HepG2 (cell line): ENCODE measurements around the gene SNRNP35. TPM values are rescaled to one million over a fixed set of nuclear protein-coding genes. Genes with fewer than 3 reads are reported as not detected.

Source experiments
- AGO2 ChIP-seq: fragments of 200-400 bp; formaldehyde crosslinking; optimal IDR thresholded peaks from 2 replicates; pipeline ENCODE3; 2017; ENCODE audit warnings: mild to moderate bottlenecking, low read depth, low read length, moderate library complexity
- AKAP8 ChIP-seq: sonication (generic); formaldehyde crosslinking; IDR thresholded peaks from 2 replicates; pipeline ENCODE4 v1.5.1; 2020; ENCODE audit warnings: mild to moderate bottlenecking, missing genetic modification reagents
- HNRNPL ChIP-seq: fragments of 200-400 bp; formaldehyde crosslinking; IDR thresholded peaks from 2 replicates; pipeline ENCODE4 v1.6.1; 2017; ENCODE audit warnings: mild to moderate bottlenecking, low read depth, low read length
- NCOA1 ChIP-seq: sonication (generic); formaldehyde crosslinking; IDR thresholded peaks from 2 replicates; pipeline ENCODE4 v1.9.0; 2021; ENCODE audit warnings: missing genetic modification reagents
- PHF21A ChIP-seq: sonication (generic); formaldehyde crosslinking; IDR thresholded peaks from 2 replicates; pipeline ENCODE4 v1.5.0; 2020; ENCODE audit warnings: mild to moderate bottlenecking, missing genetic modification reagents
- PHF8 ChIP-seq: sonication (generic); formaldehyde crosslinking; IDR thresholded peaks from 2 replicates; pipeline ENCODE4 v1.5.0; 2020; ENCODE audit warnings: missing genetic modification reagents
- RXRB ChIP-seq: IDR thresholded peaks from 2 replicates; pipeline ENCODE4 v1.6.1; 2016; ENCODE audit warnings: borderline replicate concordance, missing genetic modification reagents, missing compliant biosample characterization
- SKI ChIP-seq: fragments of 450-650 bp; IDR thresholded peaks from one replicate; pipeline ENCODE4 v1.6.1; 2018; ENCODE audit warnings: mild to moderate bottlenecking; ENCODE audit not compliant: partially characterized antibody
- TBP ChIP-seq: sonication (generic); formaldehyde crosslinking; IDR thresholded peaks from 2 replicates; pipeline ENCODE4 v1.5.0; 2020; ENCODE audit warnings: missing genetic modification reagents
- ZFY ChIP-seq: sonication (generic); formaldehyde crosslinking; IDR thresholded peaks from 2 replicates; pipeline ENCODE4 v1.4.0; 2020; ENCODE audit warnings: missing genetic modification reagents
- ZNF510 ChIP-seq: sonication (generic); formaldehyde crosslinking; IDR thresholded peaks from 2 replicates; pipeline ENCODE4 v1.4.0; 2020; ENCODE audit warnings: low read depth, mild to moderate bottlenecking, missing genetic modification reagents
- ZNF775 ChIP-seq: sonication (generic); formaldehyde crosslinking; IDR thresholded peaks from 2 replicates; pipeline ENCODE4 v1.4.0; 2020; ENCODE audit warnings: missing genetic modification reagents, mild to moderate bottlenecking, moderate library complexity, borderline replicate concordance
- polyA plus RNA-seq, 8 experiments: library from polyadenylated mRNA; depleted of rRNA in 3 of 8; stranded (reverse) in 7 of 8; unstranded in 1 of 8; fragments of >200 nt; fragmentation: Illumina TruSeq in 4 of 8; extraction: Trizol in 4 of 8; gene quantifications; 2 replicates each; pipeline versions ENCODE4 v1.2.1 to v1.2.3, GENCODE V29; 2011 to 2016; ENCODE audit warnings: low read depth in 4 of 8, missing spikeins in 1 of 8, mixed read lengths in 1 of 8; ENCODE audit not compliant: insufficient read depth in 1 of 8
- total RNA-seq, 5 experiments: library from RNA; depleted of rRNA; stranded (reverse); fragments of >200 nt; fragmentation: Illumina TruSeq; extraction: Trizol; gene quantifications; 2 replicates each; pipeline ENCODE4 v1.2.3, GENCODE V29; 2016; ENCODE audit warnings: low read depth in 1 of 5
- TF ChIP-seq, protein P1 (sequence below): sonication (generic); formaldehyde crosslinking; IDR thresholded peaks from 2 replicates; pipeline ENCODE4 v1.4.0; 2020; ENCODE audit warnings: mild to moderate bottlenecking, missing genetic modification reagents
- TF ChIP-seq, protein P2 (sequence below): sonication (generic); formaldehyde crosslinking; IDR thresholded peaks from 2 replicates; pipeline ENCODE4 v1.5.0; 2020; ENCODE audit warnings: mild to moderate bottlenecking, low read depth, missing genetic modification reagents, borderline replicate concordance
- TF ChIP-seq, protein P3 (sequence below): sonication (generic); formaldehyde crosslinking; IDR thresholded peaks from 2 replicates; pipeline ENCODE4 v1.5.0; 2020; ENCODE audit warnings: mild to moderate bottlenecking, missing genetic modification reagents
- TF ChIP-seq, protein P4 (sequence below): sonication (generic); formaldehyde crosslinking; IDR thresholded peaks from 2 replicates; pipeline ENCODE4 v1.5.1; 2020; ENCODE audit warnings: missing genetic modification reagents, mild to moderate bottlenecking, borderline replicate concordance

The SNRNP35 gene
- total and polyA plus RNA-seq, 2 of the 13 experiments (the other 11 are each of a cell fraction or from before 2014, with no cell fraction given) = 11.3 to 22.6 TPM

DNA sequence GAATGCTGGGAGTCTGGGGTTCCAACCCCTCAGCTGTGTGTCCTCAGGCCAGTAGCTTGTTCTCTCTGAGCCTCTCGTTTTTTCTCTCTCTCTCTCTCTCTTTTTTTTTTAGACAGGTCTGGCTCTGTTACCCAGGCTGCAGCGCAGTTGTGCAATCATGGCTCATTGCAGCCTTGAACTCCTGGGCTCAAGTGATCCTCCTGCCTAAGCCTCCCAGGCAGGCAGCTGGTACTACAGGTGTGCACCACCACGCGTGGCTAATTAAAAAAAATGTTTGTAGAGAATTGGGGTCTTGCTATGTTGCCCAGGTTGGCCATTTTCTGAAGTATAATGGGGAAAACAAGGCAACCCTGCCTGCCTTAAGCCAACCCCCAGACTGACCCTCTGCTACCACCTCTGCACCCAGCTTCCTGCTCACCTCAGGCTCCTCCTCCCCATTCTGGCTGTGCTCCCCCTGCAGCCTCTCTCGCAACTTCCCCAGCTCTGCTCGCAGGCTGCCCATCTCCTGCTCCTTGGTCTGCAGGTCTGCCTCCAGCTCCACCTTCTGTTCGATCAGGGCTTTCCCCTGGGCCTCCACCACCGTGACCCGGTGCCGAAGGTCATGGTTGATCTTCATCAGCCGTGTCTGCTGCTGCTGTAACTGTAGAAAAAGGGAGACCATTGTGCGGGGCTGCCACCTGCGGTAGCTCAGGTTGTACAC, 40.3 kb downstream of the SNRNP35 start (continued):
- no peak for TF ChIP-seq NCOA1 (CRISPR knock-in tag)
- TF ChIP-seq ZFY = peak; percentile 27; the same call in 1 of the 2 replicates
- TF ChIP-seq AKAP8 (CRISPR knock-in tag) = no peak
- no peak for TF ChIP-seq TBP (CRISPR knock-in tag)
- no peak for TF ChIP-seq AGO2
- no peak for TF ChIP-seq HNRNPL
- TF ChIP-seq, protein P1, sequence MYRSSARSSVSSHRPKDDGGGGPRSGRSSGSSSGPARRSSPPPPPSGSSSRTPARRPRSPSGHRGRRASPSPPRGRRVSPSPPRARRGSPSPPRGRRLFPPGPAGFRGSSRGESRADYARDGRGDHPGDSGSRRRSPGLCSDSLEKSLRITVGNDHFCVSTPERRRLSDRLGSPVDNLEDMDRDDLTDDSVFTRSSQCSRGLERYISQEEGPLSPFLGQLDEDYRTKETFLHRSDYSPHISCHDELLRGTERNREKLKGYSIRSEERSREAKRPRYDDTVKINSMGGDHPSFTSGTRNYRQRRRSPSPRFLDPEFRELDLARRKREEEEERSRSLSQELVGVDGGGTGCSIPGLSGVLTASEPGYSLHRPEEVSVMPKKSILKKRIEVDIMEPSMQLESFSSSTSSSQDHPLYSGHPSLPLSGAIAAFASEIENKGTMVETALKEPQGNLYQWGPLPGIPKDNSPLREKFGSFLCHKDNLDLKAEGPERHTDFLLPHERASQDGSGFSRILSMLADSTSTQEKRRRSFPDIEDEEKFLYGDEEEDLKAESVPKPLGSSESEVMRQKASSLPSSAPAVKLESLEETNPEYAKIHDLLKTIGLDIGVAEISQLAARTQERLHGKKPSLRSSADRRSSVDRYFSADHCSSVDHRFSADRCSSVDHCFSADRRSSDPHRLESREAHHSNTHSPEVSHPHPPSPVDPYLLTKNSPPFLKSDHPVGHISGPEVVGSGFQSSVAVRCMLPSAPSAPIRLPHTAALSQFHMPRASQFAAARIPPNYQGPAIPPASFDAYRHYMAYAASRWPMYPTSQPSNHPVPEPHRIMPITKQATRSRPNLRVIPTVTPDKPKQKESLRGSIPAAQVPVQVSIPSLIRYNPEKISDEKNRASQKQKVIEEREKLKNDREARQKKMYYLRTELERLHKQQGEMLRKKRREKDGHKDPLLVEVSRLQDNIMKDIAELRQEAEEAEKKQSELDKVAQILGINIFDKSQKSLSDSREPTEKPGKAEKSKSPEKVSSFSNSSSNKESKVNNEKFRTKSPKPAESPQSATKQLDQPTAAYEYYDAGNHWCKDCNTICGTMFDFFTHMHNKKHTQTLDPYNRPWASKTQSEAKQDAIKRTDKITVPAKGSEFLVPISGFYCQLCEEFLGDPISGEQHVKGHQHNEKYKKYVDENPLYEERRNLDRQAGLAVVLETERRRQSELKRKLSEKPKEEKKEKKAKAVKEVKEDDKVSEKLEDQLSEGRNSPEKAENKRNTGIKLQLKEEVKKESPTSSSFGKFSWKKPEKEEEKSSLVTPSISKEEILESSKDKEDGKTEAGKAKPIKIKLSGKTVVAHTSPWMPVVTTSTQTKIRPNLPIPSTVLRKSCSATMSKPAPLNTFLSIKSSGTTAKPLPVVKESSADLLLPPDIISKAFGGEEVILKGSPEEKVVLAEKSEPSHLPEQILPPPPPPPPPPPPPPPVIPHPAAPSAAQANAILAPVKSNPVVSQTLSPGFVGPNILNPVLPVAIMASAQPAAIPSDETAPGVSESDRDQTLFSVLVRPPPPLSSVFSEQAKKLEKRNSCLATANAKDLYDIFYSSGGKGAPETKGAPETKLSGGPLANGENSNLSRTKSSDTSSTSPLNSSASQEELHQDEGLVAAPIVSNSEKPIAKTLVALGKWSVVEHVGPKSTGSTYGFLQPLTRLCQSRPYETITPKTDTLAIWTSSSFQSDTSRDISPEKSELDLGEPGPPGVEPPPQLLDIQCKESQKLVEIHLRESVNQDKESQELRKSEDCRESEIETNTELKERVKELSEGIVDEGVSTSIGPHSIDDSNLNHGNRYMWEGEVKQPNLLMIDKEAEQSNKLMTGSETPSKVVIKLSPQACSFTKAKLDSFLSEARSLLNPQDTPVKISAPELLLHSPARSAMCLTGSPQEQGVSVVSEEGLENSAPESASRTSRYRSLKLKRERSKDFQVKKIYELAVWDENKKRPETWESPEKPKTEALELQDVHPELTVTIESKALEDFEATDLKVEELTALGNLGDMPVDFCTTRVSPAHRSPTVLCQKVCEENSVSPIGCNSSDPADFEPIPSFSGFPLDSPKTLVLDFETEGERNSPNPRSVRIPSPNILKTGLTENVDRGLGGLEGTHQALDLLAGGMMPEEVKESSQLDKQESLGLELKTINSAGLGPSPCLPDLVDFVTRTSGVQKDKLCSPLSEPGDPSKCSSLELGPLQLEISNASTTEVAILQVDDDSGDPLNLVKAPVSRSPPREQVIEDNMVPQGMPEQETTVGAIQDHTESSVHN (CRISPR knock-in tag) = no peak
- TF ChIP-seq, protein P2, sequence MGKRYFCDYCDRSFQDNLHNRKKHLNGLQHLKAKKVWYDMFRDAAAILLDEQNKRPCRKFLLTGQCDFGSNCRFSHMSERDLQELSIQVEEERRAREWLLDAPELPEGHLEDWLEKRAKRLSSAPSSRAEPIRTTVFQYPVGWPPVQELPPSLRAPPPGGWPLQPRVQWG (CRISPR knock-in tag) = no peak
- TF ChIP-seq, protein P3, sequence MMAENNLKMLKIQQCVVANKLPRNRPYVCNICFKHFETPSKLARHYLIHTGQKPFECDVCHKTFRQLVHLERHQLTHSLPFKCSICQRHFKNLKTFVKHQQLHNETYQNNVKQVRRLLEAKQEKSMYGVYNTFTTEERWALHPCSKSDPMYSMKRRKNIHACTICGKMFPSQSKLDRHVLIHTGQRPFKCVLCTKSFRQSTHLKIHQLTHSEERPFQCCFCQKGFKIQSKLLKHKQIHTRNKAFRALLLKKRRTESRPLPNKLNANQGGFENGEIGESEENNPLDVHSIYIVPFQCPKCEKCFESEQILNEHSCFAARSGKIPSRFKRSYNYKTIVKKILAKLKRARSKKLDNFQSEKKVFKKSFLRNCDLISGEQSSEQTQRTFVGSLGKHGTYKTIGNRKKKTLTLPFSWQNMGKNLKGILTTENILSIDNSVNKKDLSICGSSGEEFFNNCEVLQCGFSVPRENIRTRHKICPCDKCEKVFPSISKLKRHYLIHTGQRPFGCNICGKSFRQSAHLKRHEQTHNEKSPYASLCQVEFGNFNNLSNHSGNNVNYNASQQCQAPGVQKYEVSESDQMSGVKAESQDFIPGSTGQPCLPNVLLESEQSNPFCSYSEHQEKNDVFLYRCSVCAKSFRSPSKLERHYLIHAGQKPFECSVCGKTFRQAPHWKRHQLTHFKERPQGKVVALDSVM (CRISPR knock-in tag) = peak; percentile 54; the same call in 1 of the 2 replicates
- TF ChIP-seq PHF8 (CRISPR knock-in tag) = no peak
- peak; percentile 68 for TF ChIP-seq RXRB (CRISPR knock-in tag)
- no peak for TF ChIP-seq PHF21A (CRISPR knock-in tag)
- no peak for TF ChIP-seq ZNF510
- TF ChIP-seq, protein P4, sequence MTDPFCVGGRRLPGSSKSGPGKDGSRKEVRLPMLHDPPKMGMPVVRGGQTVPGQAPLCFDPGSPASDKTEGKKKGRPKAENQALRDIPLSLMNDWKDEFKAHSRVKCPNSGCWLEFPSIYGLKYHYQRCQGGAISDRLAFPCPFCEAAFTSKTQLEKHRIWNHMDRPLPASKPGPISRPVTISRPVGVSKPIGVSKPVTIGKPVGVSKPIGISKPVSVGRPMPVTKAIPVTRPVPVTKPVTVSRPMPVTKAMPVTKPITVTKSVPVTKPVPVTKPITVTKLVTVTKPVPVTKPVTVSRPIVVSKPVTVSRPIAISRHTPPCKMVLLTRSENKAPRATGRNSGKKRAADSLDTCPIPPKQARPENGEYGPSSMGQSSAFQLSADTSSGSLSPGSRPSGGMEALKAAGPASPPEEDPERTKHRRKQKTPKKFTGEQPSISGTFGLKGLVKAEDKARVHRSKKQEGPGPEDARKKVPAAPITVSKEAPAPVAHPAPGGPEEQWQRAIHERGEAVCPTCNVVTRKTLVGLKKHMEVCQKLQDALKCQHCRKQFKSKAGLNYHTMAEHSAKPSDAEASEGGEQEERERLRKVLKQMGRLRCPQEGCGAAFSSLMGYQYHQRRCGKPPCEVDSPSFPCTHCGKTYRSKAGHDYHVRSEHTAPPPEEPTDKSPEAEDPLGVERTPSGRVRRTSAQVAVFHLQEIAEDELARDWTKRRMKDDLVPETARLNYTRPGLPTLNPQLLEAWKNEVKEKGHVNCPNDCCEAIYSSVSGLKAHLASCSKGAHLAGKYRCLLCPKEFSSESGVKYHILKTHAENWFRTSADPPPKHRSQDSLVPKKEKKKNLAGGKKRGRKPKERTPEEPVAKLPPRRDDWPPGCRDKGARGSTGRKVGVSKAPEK (CRISPR knock-in tag) = no peak
- TF ChIP-seq ZNF775 = no peak
- peak; percentile 74 for TF ChIP-seq SKI
